GM12891 (cell line): ENCODE measurements around the gene KCNE2.

Source experiments
- DNase-seq: peaks from one replicate; pipeline ENCODE4 v3.0.0; 2011; ENCODE audit warnings: low spot score; ENCODE audit not compliant: insufficient read length
- FAIRE-seq: peaks from 2 replicates; lab custom pipeline; 2011; peaks lifted over from hg19 to GRCh38; lab: Jason Lieb, UNC
- PAX5 ChIP-seq: IDR thresholded peaks from 2 replicates; pipeline ENCODE4 v1.6.1; 2011; ENCODE audit warnings: low read length, moderate library complexity, mild to moderate bottlenecking; ENCODE audit not compliant: insufficient read depth, severe bottlenecking
- POLR2A ChIP-seq: IDR thresholded peaks from 2 replicates; pipeline ENCODE4 v1.6.1; 2011; ENCODE audit warnings: low read depth, low read length, control low read depth
- POLR2AphosphoS5 ChIP-seq: IDR thresholded peaks from 2 replicates; pipeline ENCODE4 v1.6.1; 2011; ENCODE audit warnings: low read depth, low read length, control low read depth
- POU2F2 ChIP-seq: IDR thresholded peaks from 2 replicates; pipeline ENCODE4 v1.6.1; 2011; ENCODE audit warnings: low read depth, mild to moderate bottlenecking, control low read depth, low read length, moderate library complexity
- SPI1 ChIP-seq: IDR thresholded peaks from 2 replicates; pipeline ENCODE4 v1.6.1; 2011; ENCODE audit warnings: low read depth, low read length, control low read depth
- TAF1 ChIP-seq: IDR thresholded peaks from 2 replicates; pipeline ENCODE4 v1.6.1; 2011; ENCODE audit warnings: low read depth, low read length, control low read depth

The KCNE2 gene

GRCh38 chr21:34338226-34338625 is 25.6 kb upstream of the KCNE2 start:
- no peak for DNase-seq
- no peak for FAIRE-seq
- TF ChIP-seq SPI1 (no peak), POLR2AphosphoS5 (no peak), TAF1 (no peak), POU2F2 (no peak), POLR2A (no peak), PAX5 (no peak)

GRCh38 chr21:34340061-34340460 is 23.7 kb upstream of the KCNE2 start:
- no peak for TF ChIP-seq SPI1
- TF ChIP-seq POU2F2, result no peak
- TF ChIP-seq POLR2AphosphoS5, result no peak
- no peak for TF ChIP-seq TAF1
- TF ChIP-seq PAX5, result no peak
- no peak for TF ChIP-seq POLR2A
- no peak for DNase-seq
- no peak for FAIRE-seq

GRCh38 chr21:34342476-34342875 is 21.3 kb upstream of the KCNE2 start:
- FAIRE-seq (no peak), DNase-seq (no peak)
- TF ChIP-seq SPI1 (no peak), POU2F2 (no peak), POLR2AphosphoS5 (no peak), PAX5 (no peak), TAF1 (no peak), POLR2A (no peak)

DNA sequence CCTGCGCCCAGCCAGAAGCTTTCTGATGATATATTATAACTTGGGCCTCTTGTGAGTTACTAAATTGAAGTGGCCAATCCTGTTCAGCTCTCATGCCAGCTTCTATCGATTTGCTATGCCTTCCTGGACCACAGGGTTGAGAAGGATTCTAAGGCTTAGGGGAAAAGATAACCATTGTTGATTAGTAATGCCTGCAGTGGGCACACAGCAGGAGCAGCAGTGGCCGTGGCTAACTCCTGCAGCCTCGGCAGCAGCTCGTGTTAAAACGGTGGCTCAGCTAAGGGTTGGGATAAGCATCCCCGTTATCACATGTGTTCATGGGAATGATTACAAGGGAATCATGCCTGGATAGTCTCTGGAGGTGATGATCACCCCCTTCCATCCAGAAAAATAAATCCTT is 20.5 kb upstream of the KCNE2 start:
- TF ChIP-seq POLR2AphosphoS5 (no peak), POLR2A (no peak), SPI1 (no peak), TAF1 (no peak), POU2F2 (no peak), PAX5 (no peak)
- FAIRE-seq (no peak), DNase-seq (no peak)

- TF ChIP-seq POU2F2, result no peak
- TF ChIP-seq POLR2A, result no peak
- no peak for TF ChIP-seq TAF1
- TF ChIP-seq POLR2AphosphoS5, result no peak
- TF ChIP-seq PAX5, result no peak
- TF ChIP-seq SPI1, result no peak
- DNase-seq (no peak), FAIRE-seq (no peak)
These were observed 19.9 kb upstream of the KCNE2 start for GRCh38 chr21:34343838-34344381.

DNA sequence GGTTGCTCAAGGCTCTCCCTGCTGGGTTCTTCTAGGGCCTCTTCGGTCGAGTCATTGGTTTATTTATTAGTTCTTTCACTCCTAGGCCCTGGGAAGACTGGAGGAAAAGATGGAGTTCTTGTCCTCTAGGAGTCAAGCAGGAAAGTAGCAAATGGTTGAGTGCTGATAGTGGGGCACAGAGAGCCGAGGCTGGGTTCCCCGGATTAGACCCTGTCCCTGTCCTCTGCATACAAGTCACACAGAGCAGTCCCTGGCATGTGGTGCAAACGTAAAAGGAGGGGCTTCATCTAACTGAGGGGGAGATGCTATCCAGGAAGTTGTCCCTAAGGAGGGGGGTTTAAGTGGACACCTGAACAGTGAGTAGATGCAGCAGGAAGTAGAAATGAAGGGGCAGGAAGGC is 19.2 kb upstream of the KCNE2 start:
- FAIRE-seq (no peak), DNase-seq (no peak)
- TF ChIP-seq PAX5 (no peak), POU2F2 (no peak), SPI1 (no peak), TAF1 (no peak), POLR2A (no peak)

- no peak for DNase-seq
- no peak for TF ChIP-seq POU2F2
- TF ChIP-seq PAX5, result no peak
- TF ChIP-seq POLR2AphosphoS5, result no peak
- FAIRE-seq, result no peak
These were observed 18.5 kb upstream of the KCNE2 start for GRCh38 chr21:34345091-34345871.

DNA sequence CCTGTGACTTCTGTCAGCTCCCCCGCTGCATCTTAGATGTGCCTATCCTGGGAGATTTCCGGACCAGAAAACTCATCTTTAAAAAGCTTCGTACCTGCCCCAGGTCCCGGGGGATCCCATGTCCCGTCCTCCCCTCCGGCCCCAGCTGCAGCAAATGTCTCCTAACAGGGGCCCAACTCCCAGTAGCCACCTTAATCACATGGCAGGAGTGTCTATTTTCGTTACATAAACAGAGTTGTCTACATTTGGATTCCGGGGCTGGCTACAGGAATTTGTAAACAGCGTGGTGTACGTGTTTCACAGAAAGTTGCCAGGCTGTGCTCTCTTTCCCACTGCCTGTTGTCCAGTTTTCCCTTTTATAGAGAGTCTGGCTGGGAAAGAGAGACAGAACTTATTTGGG is 17.9 kb upstream of the KCNE2 start:
- FAIRE-seq (no peak), DNase-seq (no peak)

GRCh38 chr21:34348890-34349519 is 14.8 kb upstream of the KCNE2 start:
- TF ChIP-seq TAF1 (no peak), POU2F2 (no peak), POLR2AphosphoS5 (no peak), POLR2A (no peak), PAX5 (no peak), SPI1 (no peak)
- FAIRE-seq (no peak), DNase-seq (no peak)

More for the DNA sequence above, 17.9 kb upstream of the KCNE2 start:
- TF ChIP-seq POU2F2 (no peak), TAF1 (no peak), PAX5 (no peak), SPI1 (no peak), POLR2A (no peak), POLR2AphosphoS5 (no peak)
